ENCODE data around the gene PTH1R.

- TF ChIP-seq EZH2 (IDR thresholded peaks at IDR 0.05; ENCODE audit: insufficient read depth, poor library complexity, severe bottlenecking): no peak
- TF ChIP-seq EZH2phosphoT487 (IDR thresholded peaks at IDR 0.05; ENCODE audit: insufficient read depth, low read depth): no peak
Measured at GRCh38 chr3:46934072-46934471, 56.6 kb downstream of the PTH1R start.
